A549 (cell line): Measurements from ENCODE around the gene CELSR1. TPM values are rescaled to one million over a fixed set of nuclear protein-coding genes. Genes with fewer than 3 reads are reported as not detected.
"Not testable (repeated sequence)": the region's sequence is repeated elsewhere in the genome, so short reads cannot be mapped to it uniquely, and the experiment has no call there.

Experiments used
- ATAC-seq, 2 experiments: fragments of 200-7000 bp in 1 of 2; fragments of >200 bp in 1 of 2; cut with Nextera tagmentation in 1 of 2; cut with Tn5 transposase in 1 of 2; 3 replicates each; pipeline versions ENCODE4 v1.8.0 to v1.9.1; 2018 to 2020; ENCODE audit warnings: mild to moderate bottlenecking in 1 of 2, moderate library complexity in 1 of 2
- CTCF ChIA-PET: fragments of 300-600 bp; sonication (Branson Sonifier 250); formaldehyde crosslinking; extraction: SDS; loops from one replicate; lab custom pipeline; 2021; ENCODE audit warnings: antibody characterized with exemption, inconsistent platforms; lab: Yijun Ruan, JAX
- POLR2A ChIA-PET: fragments of 350-600 bp; formaldehyde crosslinking; extraction: SDS; loops from one replicate; lab custom pipeline; 2021; ENCODE audit warnings: antibody characterized with exemption, inconsistent platforms; lab: Yijun Ruan, JAX
- DNase-seq, 2 experiments: peaks; one replicate each; pipeline versions ENCODE4 v3.0.0 to v3.0.0-alpha.2; 2011 to 2016; ENCODE audit warnings: low read depth in 1 of 2, low spot score in 1 of 2
- FAIRE-seq: peaks from 2 replicates; lab custom pipeline; 2011; peaks lifted over from hg19 to GRCh38; lab: Jason Lieb, UNC
- H3K27ac ChIP-seq, 2 experiments: fragments of >200 bp; sonication (Bioruptor Twin); formaldehyde crosslinking; 3 replicates each; pipeline ENCODE4 v1.5.1; 2016 to 2017
- H3K4me1 ChIP-seq: fragments of >200 bp; sonication (Bioruptor Twin); formaldehyde crosslinking; 3 replicates; pipeline ENCODE4 v1.6.1; 2016
- H3K4me2 ChIP-seq: fragments of >200 bp; sonication (Bioruptor Twin); formaldehyde crosslinking; 3 replicates; pipeline ENCODE4 v1.6.1; 2016
- H3K4me3 ChIP-seq: fragments of >200 bp; sonication (Bioruptor Twin); formaldehyde crosslinking; 3 replicates; pipeline ENCODE4 v1.5.1; 2016
- H3K9me3 ChIP-seq: fragments of >200 bp; sonication (Bioruptor Twin); formaldehyde crosslinking; 3 replicates; pipeline ENCODE4 v1.6.1; 2016
- CTCF ChIP-seq: fragments of >200 bp; sonication (Bioruptor Twin); formaldehyde crosslinking; IDR thresholded peaks from 3 replicates; pipeline ENCODE4 v1.5.1; 2016
- EHF ChIP-seq: fragments of 250-450 bp; sonication (Bioruptor Pico); IDR thresholded peaks from 2 replicates; pipeline ENCODE4 v1.5.0; 2020; ENCODE audit warnings: mild to moderate bottlenecking
- FOSL2 ChIP-seq, 2 experiments: fragments of 450-650 bp in 1 of 2; fragments of >200 bp in 1 of 2; sonication (Bioruptor Twin) in 1 of 2; formaldehyde crosslinking; IDR thresholded peaks; 2 replicates each; pipeline versions ENCODE4 v1.5.0 to v1.6.1; 2016 to 2020; ENCODE audit warnings: mild to moderate bottlenecking in 1 of 2, moderate library complexity in 1 of 2
- HDAC2 ChIP-seq: fragments of 200-600 bp; sonication (generic); IDR thresholded peaks from 2 replicates; pipeline ENCODE4 v1.6.1; 2016
- HEYL ChIP-seq: fragments of 250-450 bp; sonication (Bioruptor Pico); IDR thresholded peaks from 2 replicates; pipeline ENCODE4 v1.8.0; 2021; ENCODE audit warnings: mild to moderate bottlenecking, moderate library complexity
- MAX ChIP-seq: IDR thresholded peaks from 2 replicates; pipeline ENCODE4 v1.6.1; 2012
- NR3C1 ChIP-seq: fragments of >200 bp; sonication (Bioruptor Twin); formaldehyde crosslinking; IDR thresholded peaks from 3 replicates; pipeline ENCODE4 v1.6.1; 2017
- RNF2 ChIP-seq: fragments of 200-600 bp; sonication (generic); IDR thresholded peaks from 2 replicates; pipeline ENCODE4 v1.6.1; 2016; ENCODE audit warnings: low read depth, mild to moderate bottlenecking, antibody characterized with exemption, moderate library complexity, borderline replicate concordance
- SMC3 ChIP-seq: fragments of >200 bp; sonication (Bioruptor Twin); formaldehyde crosslinking; IDR thresholded peaks from 3 replicates; pipeline ENCODE4 v1.6.1; 2018; ENCODE audit warnings: inconsistent platforms
- TFCP2L1 ChIP-seq: fragments of 250-450 bp; sonication (Bioruptor Pico); IDR thresholded peaks from 2 replicates; pipeline ENCODE4 v1.5.0; 2021; ENCODE audit warnings: mild to moderate bottlenecking
- USF2 ChIP-seq: fragments of 450-650 bp; IDR thresholded peaks from 2 replicates; pipeline ENCODE4 v1.6.1; 2014; ENCODE audit warnings: antibody characterized with exemption
- WGBS: methylation state at CpG from one replicate; pipeline ENCODE4 v1.1.6; 2017; ENCODE audit errors: missing lambda C conversion rate; 5-methylcytosine and 5-hydroxymethylcytosine counted together
- polyA plus RNA-seq, 4 experiments: library from polyadenylated mRNA; depleted of rRNA in 3 of 4; stranded (reverse); fragments of >200 nt; fragmentation: RNase III in 1 of 4; extraction: RNeasy Plus Mini Kit Qiagen cat#74134 plus additional on column Dnase treatment in 1 of 4; gene quantifications; 2 replicates in 3 of 4; 3 replicates in 1 of 4; pipeline ENCODE4 v1.2.3, GENCODE V29; 2011 to 2017

The CELSR1 gene
- polyA plus RNA-seq, 2 of the 4 experiments (the other 2 are of a cell fraction), result 15.3 to 31.8 TPM

GRCh38 chr22:46471901-46472721 lies 65.3 kb downstream of the CELSR1 start:
- H3K9me3 ChIP-seq, result no peaks in the 10 kb centered on the region
- ChIA-PET CTCF (interaction anchor here (1.1 to 1.6 kb wide), 2 partner anchors 11 to 61 kb away, joined by 3 to 4 read pairs; no protein-coding TSS in a partner anchor), POLR2A (no interaction called here)
- peak overlapping the region; percentile 60 for H3K4me2 ChIP-seq
- H3K27ac ChIP-seq, result peak overlapping the region in 1 of 2 experiments; percentile 64; a peak in 4 of 6 replicates
- TF ChIP-seq FOSL2 (IDR thresholded peaks at IDR 0.05) (0 out of 2 replicates have a peak, but pooled peaks have one; percentile 7), FOSL2 (CRISPR knock-in tag; IDR thresholded peaks at IDR 0.05) (peak; percentile 74), EHF (CRISPR knock-in tag) (no peak), CTCF (no peak), MAX (peak; percentile 53)
- TF ChIP-seq, all 56 proteins: peak for 2
- H3K4me3 ChIP-seq, result no peak overlapping the region
- H3K4me1 ChIP-seq, result peaks cover 4% of the 10 kb centered on the region; the same call in 2 of the 3 replicates
- 81% methylated on average over 22 of the region's 33 CpGs for WGBS
- FAIRE-seq, result no peak
- ATAC-seq, result peak; percentile 85 to 91
- peak; percentile 32 to 66 for DNase-seq

DNA sequence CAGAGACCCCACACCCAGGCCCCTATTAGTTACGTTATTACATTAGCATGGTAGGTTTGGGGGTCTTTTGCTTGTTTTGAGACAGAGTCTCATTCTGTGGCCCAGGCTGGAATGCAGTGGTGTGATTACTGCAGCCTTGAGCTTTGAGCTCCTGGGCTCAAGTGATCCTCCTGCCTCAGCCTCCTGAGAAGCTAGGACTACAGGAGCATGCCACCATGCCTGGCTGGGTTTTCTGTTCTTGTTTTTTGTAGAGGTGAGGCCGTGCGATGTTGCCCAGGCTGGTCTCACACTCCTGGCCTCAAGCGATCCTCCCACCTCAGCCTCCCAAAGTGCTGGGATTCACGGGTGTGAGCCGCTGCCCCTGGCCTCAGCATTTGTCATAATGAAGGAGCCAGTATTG lies 66.1 kb downstream of the CELSR1 start:
- DNase-seq, H3K4me3 ChIP-seq, POLR2A ChIA-PET, H3K9me3 ChIP-seq, FAIRE-seq, H3K4me1 ChIP-seq: not testable (repeated sequence)
- CTCF ChIA-PET, result interaction anchor here (1.0 to 1.6 kb wide), 3 partner anchors 12 to 103 kb away, joined by 3 to 4 read pairs (median 3); no protein-coding TSS in a partner anchor
- WGBS, result 96% methylated on average over 6 of the region's 6 CpGs
- peak in 1 of 2 experiments; percentile 51; a peak in 3 of 6 replicates for ATAC-seq
- H3K27ac ChIP-seq, result peak overlapping the region in 1 of 2 experiments; percentile 64; a peak in 4 of 6 replicates
- H3K4me2 ChIP-seq, result peak overlapping the region; percentile 60

DNA sequence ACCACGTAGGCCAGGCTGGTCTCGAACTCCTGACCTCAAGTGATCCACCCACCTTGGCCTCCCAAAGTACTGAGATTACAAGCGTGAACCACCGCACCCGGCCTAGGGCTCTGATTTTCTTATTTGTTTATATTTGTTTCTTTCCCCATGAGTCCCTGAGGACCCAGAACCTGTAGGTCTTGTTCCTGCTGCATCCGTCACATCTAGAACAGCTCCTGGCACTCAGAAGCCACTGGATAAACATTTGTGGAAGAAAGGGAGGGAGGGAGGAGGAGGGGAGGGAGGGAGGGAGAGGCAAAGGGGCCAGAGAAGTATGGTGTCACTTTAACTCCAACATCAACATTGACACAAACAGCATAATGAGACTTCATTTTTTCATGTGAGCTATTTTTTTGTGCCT lies 67.7 kb downstream of the CELSR1 start:
- ChIA-PET POLR2A (no interaction called here), CTCF (no interaction called here)
- WGBS, result 92% methylated on average over 6 of the region's 6 CpGs
- Histone ChIP-seq H3K4me2 (no peak overlapping the region), H3K27ac (no peak overlapping the region), H3K4me1 (peaks cover 19% of the 10 kb centered on the region), H3K9me3 (no peaks in the 10 kb centered on the region), H3K4me3 (no peak overlapping the region)
- TF ChIP-seq HEYL (CRISPR knock-in tag) (no peak), HDAC2 (no peak), TFCP2L1 (no peak), RNF2 (no peak), USF2 (no peak)
- no peak for ATAC-seq
- no peak for FAIRE-seq
- no peak for DNase-seq

- no peak overlapping the region for H3K4me2 ChIP-seq
- TF ChIP-seq SMC3, result no peak
- TF ChIP-seq NR3C1, result no peak
- H3K4me3 ChIP-seq, result no peak overlapping the region
- ATAC-seq (no peak), DNase-seq (no peak), FAIRE-seq (no peak)
- peaks cover 31% of the 10 kb centered on the region for H3K4me1 ChIP-seq
- WGBS, result 87% methylated on average over 5 of the region's 5 CpGs
- no peaks in the 10 kb centered on the region for H3K9me3 ChIP-seq
- H3K27ac ChIP-seq, result no peak overlapping the region; a peak in 1 of 6 replicates
- ChIA-PET CTCF (interaction anchor here (0.6 to 1.7 kb wide), 2 partner anchors 16 to 99 kb away, joined by 3 to 5 read pairs; no protein-coding TSS in a partner anchor), POLR2A (no interaction called here)
Measured at GRCh38 chr22:46467006-46467405, 70.4 kb downstream of the CELSR1 start.
